Activated B cell treated with CpG ODN at 0.5 μM for 24 hours (primary cell): ENCODE measurements around the gene CMTM3. TPM values are rescaled to one million over a fixed set of nuclear protein-coding genes. Genes with fewer than 3 reads are reported as not detected.
"Not testable (repeated sequence)": the region's sequence is repeated elsewhere in the genome, so short reads cannot be mapped to it uniquely, and the experiment has no call there.

Experiments
- ATAC-seq: fragments of 200-7000 bp; cut with Tn5 transposase; one replicate; pipeline ENCODE4 v1.10.0; 2021; ENCODE audit warnings: low read depth, mild to moderate bottlenecking, moderate library complexity
- CTCF ChIA-PET: fragments of 350-600 bp; sonication (Branson Sonifier 250); formaldehyde crosslinking; loops from one replicate; lab custom pipeline; 2021; ENCODE audit warnings: antibody characterized with exemption; lab: Charles Lee
- POLR2A ChIA-PET: fragments of 350-600 bp; sonication (Branson Sonifier 250); formaldehyde crosslinking; loops from one replicate; lab custom pipeline; 2021; ENCODE audit warnings: antibody characterized with exemption; lab: Charles Lee
- DNase-seq: peaks from one replicate; pipeline ENCODE4 v3.0.0; 2022
- H3K27ac Mint-ChIP-seq: one replicate; pipeline ENCODE4 v1.8.0; 2020; ENCODE audit warnings: mixed read lengths
- H3K27me3 Mint-ChIP-seq: one replicate; pipeline ENCODE4 v1.8.0; 2021; ENCODE audit warnings: mixed read lengths
- H3K36me3 Mint-ChIP-seq: one replicate; pipeline ENCODE4 v1.8.0; 2021; ENCODE audit warnings: low read depth, mixed read lengths
- H3K4me1 Mint-ChIP-seq: one replicate; pipeline ENCODE4 v1.8.0; 2021; ENCODE audit warnings: mixed read lengths
- H3K4me3 Mint-ChIP-seq: one replicate; pipeline ENCODE4 v1.8.0; 2020; ENCODE audit warnings: mild to moderate bottlenecking, mixed read lengths
- H3K9me3 Mint-ChIP-seq: one replicate; pipeline ENCODE4 v1.8.0; 2020; ENCODE audit warnings: mixed read lengths
- intact Hi-C: fragments of 100-400 bp; cut with micrococcal nuclease; formaldehyde crosslinking; loops from one replicate; pipeline ENCODE4 v1.15.1; 2024
- total RNA-seq: library from RNA; stranded (reverse); gene quantifications from 2 replicates; pipeline ENCODE4 v1.2.3, GENCODE V29; 2022
- TF ChIP-seq, protein P1 (sequence below): fragments of 200-600 bp; IDR thresholded peaks from one replicate; pipeline ENCODE4 v1.8.0; 2022; ENCODE audit warnings: antibody characterized with exemption, mild to moderate bottlenecking

CMTM3 gene
- total RNA-seq, 1 donor from 2014 or later = 4.4 TPM

DNA sequence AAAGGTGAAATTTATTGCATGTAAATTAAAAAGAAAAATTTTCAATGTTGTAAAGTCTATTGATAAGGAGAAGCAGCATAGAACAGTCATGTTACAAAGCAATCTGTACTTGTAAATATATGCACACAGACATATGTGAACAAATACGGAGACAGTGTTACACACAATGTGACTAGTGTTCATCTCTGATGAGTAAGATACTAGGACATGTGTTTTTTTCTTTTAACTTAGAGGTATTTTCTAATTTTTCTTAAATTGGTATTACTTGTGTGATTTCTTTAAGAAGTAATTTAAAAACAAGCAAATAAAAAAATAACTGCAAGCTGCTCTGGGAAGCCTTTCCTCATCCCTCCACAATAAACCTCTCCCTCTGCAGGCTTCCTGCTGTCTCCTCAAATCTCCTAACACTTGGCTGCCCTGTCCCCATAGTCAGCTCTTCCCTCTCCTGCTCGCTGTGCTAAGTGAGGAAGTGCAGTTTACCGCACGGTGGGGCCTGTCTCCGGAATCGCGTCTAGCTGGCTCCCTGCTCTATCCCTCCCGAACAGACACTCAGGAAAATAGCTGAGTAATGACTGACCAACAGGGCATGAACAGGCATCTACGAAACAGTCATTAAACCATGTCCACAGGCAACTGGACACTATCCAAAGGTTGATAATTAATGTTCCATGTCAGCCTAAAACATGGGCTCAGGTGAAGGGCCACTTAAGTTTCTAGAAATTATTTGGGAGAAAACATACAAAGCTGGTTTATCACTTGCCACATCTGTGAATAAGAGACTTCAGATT is 56.1 kb downstream of the CMTM3 start:
- Mint-ChIP-seq H3K4me3 (no peak overlapping the region), H3K4me1 (no peaks in the 10 kb centered on the region), H3K9me3 (no peaks in the 10 kb centered on the region), H3K27ac (no peak overlapping the region), H3K36me3 (no peaks in the 10 kb centered on the region), H3K27me3 (peaks cover 16% of the 10 kb centered on the region)
- POLR2A ChIA-PET = no interaction called here
- TF ChIP-seq, protein P1, sequence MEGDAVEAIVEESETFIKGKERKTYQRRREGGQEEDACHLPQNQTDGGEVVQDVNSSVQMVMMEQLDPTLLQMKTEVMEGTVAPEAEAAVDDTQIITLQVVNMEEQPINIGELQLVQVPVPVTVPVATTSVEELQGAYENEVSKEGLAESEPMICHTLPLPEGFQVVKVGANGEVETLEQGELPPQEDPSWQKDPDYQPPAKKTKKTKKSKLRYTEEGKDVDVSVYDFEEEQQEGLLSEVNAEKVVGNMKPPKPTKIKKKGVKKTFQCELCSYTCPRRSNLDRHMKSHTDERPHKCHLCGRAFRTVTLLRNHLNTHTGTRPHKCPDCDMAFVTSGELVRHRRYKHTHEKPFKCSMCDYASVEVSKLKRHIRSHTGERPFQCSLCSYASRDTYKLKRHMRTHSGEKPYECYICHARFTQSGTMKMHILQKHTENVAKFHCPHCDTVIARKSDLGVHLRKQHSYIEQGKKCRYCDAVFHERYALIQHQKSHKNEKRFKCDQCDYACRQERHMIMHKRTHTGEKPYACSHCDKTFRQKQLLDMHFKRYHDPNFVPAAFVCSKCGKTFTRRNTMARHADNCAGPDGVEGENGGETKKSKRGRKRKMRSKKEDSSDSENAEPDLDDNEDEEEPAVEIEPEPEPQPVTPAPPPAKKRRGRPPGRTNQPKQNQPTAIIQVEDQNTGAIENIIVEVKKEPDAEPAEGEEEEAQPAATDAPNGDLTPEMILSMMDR = no peak
- intact Hi-C loops = no loop called here
- DNase-seq (no peak), ATAC-seq (no peak)
- CTCF ChIA-PET = interaction anchor here (0.8 to 4.0 kb wide), 2 partner anchors 10 to 37 kb away, joined by 3 to 18 read pairs; no protein-coding TSS in a partner anchor

DNA sequence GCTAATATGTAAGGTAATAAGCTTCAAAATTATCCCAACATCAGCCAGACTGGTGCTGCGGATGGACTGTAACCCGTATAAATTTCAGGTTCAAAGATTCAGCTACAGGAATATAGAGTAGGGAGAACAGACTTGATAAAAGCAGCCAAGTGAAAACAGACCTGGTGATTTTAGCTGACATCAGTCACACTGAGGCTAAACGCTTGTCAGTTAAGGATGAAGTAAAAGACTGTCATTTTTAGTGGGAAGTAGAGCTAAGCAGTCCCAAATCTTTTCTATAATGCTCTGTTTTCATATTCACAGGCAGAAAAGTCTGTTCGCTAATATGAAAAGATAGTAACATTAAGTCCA is 56.7 kb downstream of the CMTM3 start:
- H3K36me3 Mint-ChIP-seq = no peaks in the 10 kb centered on the region
- no peaks in the 10 kb centered on the region for H3K4me1 Mint-ChIP-seq
- no peak overlapping the region for H3K27ac Mint-ChIP-seq
- no peaks in the 10 kb centered on the region for H3K9me3 Mint-ChIP-seq
- ChIA-PET POLR2A (no interaction called here), CTCF (interaction anchor here (0.8 to 4.0 kb wide), 2 partner anchors 10 to 36 kb away, joined by 3 to 18 read pairs; no protein-coding TSS in a partner anchor)
- TF ChIP-seq, protein P1 = no peak
- DNase-seq (no peak), ATAC-seq (no peak)
- H3K4me3 Mint-ChIP-seq = no peak overlapping the region
- H3K27me3 Mint-ChIP-seq = peaks cover 16% of the 10 kb centered on the region
- intact Hi-C loops = no loop called here

DNA sequence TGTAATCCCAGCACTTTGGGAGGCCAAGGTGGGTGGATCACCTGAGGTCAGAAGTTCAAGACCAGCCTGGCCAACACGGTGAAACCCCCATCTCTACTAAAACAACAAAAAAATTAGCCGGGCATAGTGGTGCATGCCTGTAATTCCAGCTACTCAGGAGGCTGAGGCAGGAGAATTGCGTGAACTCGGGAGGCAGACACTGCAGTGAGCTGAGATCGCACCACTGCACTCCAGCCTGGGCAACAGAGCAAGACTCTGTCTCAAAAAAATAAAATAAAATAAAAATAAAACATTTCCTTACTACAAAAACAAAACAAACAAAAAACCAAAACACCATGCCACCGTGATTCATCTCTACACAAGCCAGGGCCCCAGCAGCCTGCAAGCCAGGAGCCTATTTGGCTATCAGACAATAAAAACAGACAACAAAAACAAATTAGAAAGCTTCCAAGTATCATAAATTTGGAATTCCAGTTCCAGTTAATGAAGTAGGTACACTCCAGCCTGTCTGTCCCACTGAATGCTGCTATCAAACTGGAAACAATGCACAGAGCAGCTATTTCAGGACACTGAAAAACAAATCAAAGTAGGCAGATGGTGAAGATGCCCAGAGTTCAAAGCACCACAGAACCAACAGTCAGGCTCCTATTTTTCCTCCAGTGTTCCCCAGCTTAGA is 57.3 kb downstream of the CMTM3 start:
- H3K4me3 Mint-ChIP-seq, H3K36me3 Mint-ChIP-seq, H3K4me1 Mint-ChIP-seq, intact Hi-C loops, H3K27ac Mint-ChIP-seq, H3K9me3 Mint-ChIP-seq, POLR2A ChIA-PET, DNase-seq, ATAC-seq: not testable (repeated sequence)
- CTCF ChIA-PET = interaction anchor here (4.0 kb wide), 1 partner anchor 11 kb away, joined by 18 read pairs; no protein-coding TSS in a partner anchor
- H3K27me3 Mint-ChIP-seq = peaks cover 12% of the 10 kb centered on the region

DNA sequence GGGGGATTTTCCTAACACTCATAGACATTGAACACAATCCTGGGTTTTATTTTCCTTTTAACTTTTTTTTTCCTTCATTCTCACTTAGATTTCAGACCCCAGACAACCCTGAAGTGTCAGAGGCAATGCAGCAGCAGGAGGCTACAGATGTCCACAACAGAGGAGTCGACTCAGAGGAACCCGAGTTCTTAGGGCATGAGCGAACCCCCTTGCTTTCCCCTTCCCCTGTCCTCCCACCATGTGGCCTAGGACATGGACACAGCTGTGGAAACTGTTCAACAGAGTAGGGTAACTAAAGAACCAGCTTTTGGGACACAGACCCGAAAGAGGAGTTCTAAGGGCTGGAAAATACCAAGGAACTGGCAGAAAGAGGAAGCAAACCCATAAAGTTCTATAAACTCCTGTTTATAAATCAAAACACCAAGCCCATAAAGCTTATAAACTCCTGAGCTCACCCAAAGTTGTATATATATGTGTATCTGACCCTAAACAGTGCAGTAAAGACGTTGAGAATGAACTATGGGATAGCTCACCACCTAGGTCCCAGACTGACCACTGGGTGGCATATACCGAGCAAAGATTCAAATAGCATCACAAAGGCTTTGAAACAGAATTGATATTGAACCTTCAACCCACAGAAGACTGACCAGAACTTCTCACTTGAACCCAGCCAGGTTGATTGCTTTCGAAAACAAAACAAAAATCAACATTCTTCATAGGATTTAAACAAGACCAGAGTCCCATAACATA is 58.1 kb downstream of the CMTM3 start:
- H3K4me1 Mint-ChIP-seq = no peaks in the 10 kb centered on the region
- peaks cover 11% of the 10 kb centered on the region for H3K27me3 Mint-ChIP-seq
- CTCF ChIA-PET = interaction anchor here (4.0 kb wide), 1 partner anchor 12 kb away, joined by 18 read pairs; no protein-coding TSS in a partner anchor
- TF ChIP-seq, protein P1 = no peak
- no peak for DNase-seq
- H3K36me3 Mint-ChIP-seq = no peaks in the 10 kb centered on the region
- intact Hi-C loops = no loop called here
- no peak for ATAC-seq
- no peaks in the 10 kb centered on the region for H3K9me3 Mint-ChIP-seq
- no peak overlapping the region for H3K4me3 Mint-ChIP-seq
- POLR2A ChIA-PET = no interaction called here
- no peak overlapping the region for H3K27ac Mint-ChIP-seq

Other genes starting within 250 kb of the CMTM3 start
- gene CDH5, start 238.0 kb upstream of the CMTM3 start, total RNA-seq = not detected in 2 replicates
- gene BEAN1, start 177.4 kb upstream of the CMTM3 start, total RNA-seq = not detected in 2 replicates
- 4.0 and 4.8 TPM in 2 replicates for gene TK2, start 54.6 kb upstream of the CMTM3 start, total RNA-seq
- gene CKLF, start 52.1 kb upstream of the CMTM3 start, total RNA-seq = 12.1 and 20.0 TPM in 2 replicates
- gene CMTM1, start 38.3 kb upstream of the CMTM3 start, total RNA-seq = 0.95 and 1.9 TPM in 2 replicates
- gene CMTM2, start 25.2 kb upstream of the CMTM3 start, total RNA-seq = not detected in 2 replicates
- 0.29 and 0.38 TPM in 2 replicates for gene CMTM4, start 92.0 kb downstream of the CMTM3 start, total RNA-seq
- gene DYNC1LI2, start 146.9 kb downstream of the CMTM3 start, total RNA-seq = 64.3 and 84.4 TPM in 2 replicates
- 0.27 TPM in 1 of 2 replicates, not detected in the other for gene TERB1, start 196.9 kb downstream of the CMTM3 start, total RNA-seq
- 53.7 and 54.1 TPM in 2 replicates for gene NAE1, start 226.3 kb downstream of the CMTM3 start, total RNA-seq
- gene CA7, start 239.7 kb downstream of the CMTM3 start, total RNA-seq = not detected in 2 replicates